Fibroblast of lung (primary cell): Measurements from ENCODE around the gene C8B. TPM values are rescaled to one million over a fixed set of nuclear protein-coding genes. Genes with fewer than 3 reads are reported as not detected.

Experiments
- DNase-seq, 2 donors: peaks; one replicate each; pipeline versions ENCODE4 v3.0.0 to v3.0.0-alpha.2; 2010; ENCODE audit warnings: low read depth in 2 of 2
- H2AFZ ChIP-seq: 2 replicates; pipeline ENCODE4 v1.5.1; 2012; ENCODE audit warnings: low read length, control low read depth, inconsistent platforms
- H3K27ac ChIP-seq: 2 replicates; pipeline ENCODE4 v1.5.1; 2011; ENCODE audit warnings: low read length, control low read depth; ENCODE audit not compliant: insufficient read depth
- H3K27me3 ChIP-seq: 2 replicates; pipeline ENCODE4 v1.5.1; 2011; ENCODE audit warnings: mild to moderate bottlenecking, low read length; ENCODE audit not compliant: control insufficient read depth, insufficient read depth
- H3K36me3 ChIP-seq: 2 replicates; pipeline ENCODE4 v1.5.1; 2011; ENCODE audit warnings: low read length; ENCODE audit not compliant: control insufficient read depth, insufficient read depth
- H3K4me1 ChIP-seq: 2 replicates; pipeline ENCODE4 v1.5.1; 2011; ENCODE audit warnings: low read length; ENCODE audit not compliant: control insufficient read depth, insufficient read depth; ENCODE audit errors: extremely low read depth
- H3K4me2 ChIP-seq: 2 replicates; pipeline ENCODE4 v1.5.1; 2011; ENCODE audit warnings: low read length, control low read depth; ENCODE audit not compliant: insufficient read depth; ENCODE audit errors: extremely low read depth
- H3K4me3 ChIP-seq, 4 experiments: fragments of 200-600 bp in 1 of 4; sonication (generic) in 1 of 4; replicated peaks in 1 of 4; 2 replicates each; pipeline ENCODE4 v1.5.1; 2011 to 2016; ENCODE audit warnings: low read length in 4 of 4, low read depth in 3 of 4, mild to moderate bottlenecking in 3 of 4, control low read depth in 2 of 4, inconsistent platforms in 1 of 4, mixed read lengths in 1 of 4; ENCODE audit not compliant: insufficient read depth in 1 of 4; ENCODE audit errors: control extremely low read depth in 1 of 4
- H3K79me2 ChIP-seq: 2 replicates; pipeline ENCODE4 v1.5.1; 2012; ENCODE audit warnings: mild to moderate bottlenecking, low read length, inconsistent platforms; ENCODE audit not compliant: control insufficient read depth, insufficient read depth
- H3K9ac ChIP-seq: 2 replicates; pipeline ENCODE4 v1.5.1; 2011; ENCODE audit warnings: mild to moderate bottlenecking, low read length, control low read depth; ENCODE audit not compliant: insufficient read depth
- H3K9me3 ChIP-seq: 2 replicates; pipeline ENCODE4 v1.5.1; 2012; ENCODE audit warnings: low read depth, low read length; ENCODE audit not compliant: control insufficient read depth, insufficient read depth
- H4K20me1 ChIP-seq: 2 replicates; pipeline ENCODE4 v1.5.1; 2011; ENCODE audit warnings: low read length; ENCODE audit not compliant: control insufficient read depth, insufficient read depth; ENCODE audit errors: extremely low read depth
- EZH2 ChIP-seq: IDR thresholded peaks from 2 replicates; pipeline ENCODE4 v1.5.1; 2012; ENCODE audit warnings: low read length, control low read depth, mild to moderate bottlenecking; ENCODE audit errors: missing control alignments
- polyA plus RNA-seq, 2 donors: library from polyadenylated mRNA; depleted of rRNA in 1 of 2; stranded (reverse) in 1 of 2; unstranded in 1 of 2; fragments of >200 nt; gene quantifications; 2 replicates each; pipeline ENCODE4 v1.2.1, GENCODE V29; 2011 to 2012; ENCODE audit warnings: missing spikeins in 1 of 2
- total RNA-seq: library from RNA; depleted of rRNA; stranded (reverse); fragments of >200 nt; gene quantifications from 2 replicates; pipeline ENCODE4 v1.2.1, GENCODE V29; 2014
- TF ChIP-seq, protein P1 (sequence below), 2 donors: IDR thresholded peaks in 1 of 2; conservative IDR thresholded peaks in 1 of 2; 1 replicate in 1 of 2; 2 replicates in 1 of 2; pipeline ENCODE4 v1.5.1; 2011 to 2012; ENCODE audit warnings: low read length in 2 of 2, control low read depth in 1 of 2, inconsistent platforms in 1 of 2, low read depth in 1 of 2, mild to moderate bottlenecking in 1 of 2

The C8B gene
- total and polyA plus RNA-seq, 2 donors (not counting 1 experiment from before 2014, with no cell fraction given), result not detected

DNA sequence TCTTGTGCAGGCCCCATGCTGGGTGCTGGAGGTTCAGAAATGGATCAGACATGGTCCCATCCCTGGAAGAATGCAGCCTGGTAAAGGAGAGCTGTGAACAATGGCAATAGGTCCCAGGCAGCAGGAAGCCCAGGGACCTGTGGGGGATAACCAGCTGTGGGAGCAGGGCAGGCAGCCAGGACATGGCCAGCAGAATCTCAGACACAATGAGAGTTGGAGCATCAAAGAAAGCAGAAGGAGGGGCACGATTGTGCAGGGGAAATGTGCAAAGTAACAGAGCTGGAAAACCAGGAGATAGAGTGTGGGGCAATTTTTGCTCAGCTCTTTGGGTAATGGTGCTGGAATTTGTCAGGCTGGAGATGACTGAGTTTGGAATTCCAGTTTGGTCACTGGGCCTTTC is 44.3 kb downstream of the C8B start:
- Histone ChIP-seq H3K4me2 (no peak overlapping the region), H3K79me2 (no peaks in the 10 kb centered on the region), H3K4me1 (no peaks in the 10 kb centered on the region), H4K20me1 (no peaks in the 10 kb centered on the region), H3K27ac (no peak overlapping the region), H3K27me3 (no peaks in the 10 kb centered on the region), H3K36me3 (no peaks in the 10 kb centered on the region), H2AFZ (no peak overlapping the region), H3K4me3 (no peak overlapping the region), H3K9ac (no peak overlapping the region), H3K9me3 (no peaks in the 10 kb centered on the region)
- TF ChIP-seq, protein P1, sequence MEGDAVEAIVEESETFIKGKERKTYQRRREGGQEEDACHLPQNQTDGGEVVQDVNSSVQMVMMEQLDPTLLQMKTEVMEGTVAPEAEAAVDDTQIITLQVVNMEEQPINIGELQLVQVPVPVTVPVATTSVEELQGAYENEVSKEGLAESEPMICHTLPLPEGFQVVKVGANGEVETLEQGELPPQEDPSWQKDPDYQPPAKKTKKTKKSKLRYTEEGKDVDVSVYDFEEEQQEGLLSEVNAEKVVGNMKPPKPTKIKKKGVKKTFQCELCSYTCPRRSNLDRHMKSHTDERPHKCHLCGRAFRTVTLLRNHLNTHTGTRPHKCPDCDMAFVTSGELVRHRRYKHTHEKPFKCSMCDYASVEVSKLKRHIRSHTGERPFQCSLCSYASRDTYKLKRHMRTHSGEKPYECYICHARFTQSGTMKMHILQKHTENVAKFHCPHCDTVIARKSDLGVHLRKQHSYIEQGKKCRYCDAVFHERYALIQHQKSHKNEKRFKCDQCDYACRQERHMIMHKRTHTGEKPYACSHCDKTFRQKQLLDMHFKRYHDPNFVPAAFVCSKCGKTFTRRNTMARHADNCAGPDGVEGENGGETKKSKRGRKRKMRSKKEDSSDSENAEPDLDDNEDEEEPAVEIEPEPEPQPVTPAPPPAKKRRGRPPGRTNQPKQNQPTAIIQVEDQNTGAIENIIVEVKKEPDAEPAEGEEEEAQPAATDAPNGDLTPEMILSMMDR (conservative IDR thresholded peaks at IDR 0.05 in 1 of 2, IDR thresholded peaks at IDR 0.05 in 1 of 2; ENCODE audit: low read depth in 1 of 2, low read length in 2 of 2), result no peak
- no peak for TF ChIP-seq EZH2
- no peak for DNase-seq

DNA sequence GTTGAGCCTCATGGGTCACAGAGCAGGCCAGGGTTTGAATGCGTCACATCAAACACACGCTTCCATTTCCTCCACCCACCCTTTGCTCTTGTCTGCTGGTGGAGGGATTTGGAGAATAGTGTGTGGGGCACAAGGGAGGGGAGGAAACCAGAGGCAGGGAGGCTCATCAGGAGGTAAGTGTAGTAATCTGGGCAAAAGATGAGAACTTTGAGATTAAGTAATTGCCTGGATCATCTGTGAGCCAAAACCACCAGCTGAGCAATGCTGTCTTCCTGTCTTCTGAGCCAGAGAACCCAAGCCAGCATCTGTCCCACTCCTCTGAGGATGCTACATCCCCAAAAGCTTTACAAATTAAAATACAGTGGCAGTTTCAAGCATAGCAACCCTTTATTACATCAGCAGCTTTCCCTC is 45.2 kb downstream of the C8B start:
- Histone ChIP-seq H3K27ac (no peak overlapping the region), H3K9me3 (no peaks in the 10 kb centered on the region), H3K9ac (no peak overlapping the region), H3K4me2 (no peak overlapping the region), H3K79me2 (no peaks in the 10 kb centered on the region), H3K4me3 (no peak overlapping the region), H4K20me1 (no peaks in the 10 kb centered on the region), H3K36me3 (no peaks in the 10 kb centered on the region), H2AFZ (no peak overlapping the region), H3K4me1 (no peaks in the 10 kb centered on the region), H3K27me3 (no peaks in the 10 kb centered on the region)
- no peak for TF ChIP-seq EZH2
- TF ChIP-seq, protein P1 (conservative IDR thresholded peaks at IDR 0.05 in 1 of 2, IDR thresholded peaks at IDR 0.05 in 1 of 2; ENCODE audit: low read depth in 1 of 2, low read length in 2 of 2), result no peak
- DNase-seq, result no peak

DNA sequence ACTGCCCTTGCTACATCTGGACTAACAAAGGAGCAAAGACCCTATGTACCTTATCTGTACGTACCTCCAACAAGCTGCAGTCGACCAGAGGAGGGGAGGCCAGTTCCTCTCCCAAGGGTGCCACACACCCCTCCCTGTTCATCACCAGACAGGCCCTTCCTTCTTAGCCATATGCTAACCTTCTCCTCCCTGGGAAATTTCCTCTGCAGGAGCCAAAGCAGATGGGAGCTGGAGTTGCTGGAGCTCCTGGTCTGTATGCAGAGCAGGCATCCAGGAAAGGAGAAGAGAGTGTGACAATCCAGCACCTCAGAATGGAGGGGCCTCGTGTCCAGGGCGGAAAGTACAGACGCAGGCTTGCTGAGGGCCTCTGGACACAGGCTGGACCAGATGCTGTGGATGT is 48.5 kb downstream of the C8B start:
- Histone ChIP-seq H3K9ac (no peak overlapping the region), H3K4me2 (no peak overlapping the region), H4K20me1 (no peaks in the 10 kb centered on the region), H3K27me3 (no peaks in the 10 kb centered on the region), H3K36me3 (no peaks in the 10 kb centered on the region), H3K4me3 (no peak overlapping the region), H2AFZ (no peak overlapping the region), H3K79me2 (no peaks in the 10 kb centered on the region), H3K27ac (no peak overlapping the region), H3K9me3 (no peaks in the 10 kb centered on the region), H3K4me1 (no peaks in the 10 kb centered on the region)
- no peak for DNase-seq
- no peak for TF ChIP-seq EZH2
- TF ChIP-seq, protein P1 (conservative IDR thresholded peaks at IDR 0.05 in 1 of 2, IDR thresholded peaks at IDR 0.05 in 1 of 2; ENCODE audit: low read depth in 1 of 2, low read length in 2 of 2), result no peak
